NT2/D1 (cell line): ENCODE results near the gene KIF23.

Experiments
- YY1 ChIP-seq: IDR thresholded peaks from 2 replicates; pipeline ENCODE4 v1.6.1; 2011; ENCODE audit not compliant: insufficient read length, insufficient read depth
- ZNF274 ChIP-seq: IDR thresholded peaks from 2 replicates; pipeline ENCODE4 v1.6.1; 2011; ENCODE audit warnings: mild to moderate bottlenecking, low read depth, low read length

DNA sequence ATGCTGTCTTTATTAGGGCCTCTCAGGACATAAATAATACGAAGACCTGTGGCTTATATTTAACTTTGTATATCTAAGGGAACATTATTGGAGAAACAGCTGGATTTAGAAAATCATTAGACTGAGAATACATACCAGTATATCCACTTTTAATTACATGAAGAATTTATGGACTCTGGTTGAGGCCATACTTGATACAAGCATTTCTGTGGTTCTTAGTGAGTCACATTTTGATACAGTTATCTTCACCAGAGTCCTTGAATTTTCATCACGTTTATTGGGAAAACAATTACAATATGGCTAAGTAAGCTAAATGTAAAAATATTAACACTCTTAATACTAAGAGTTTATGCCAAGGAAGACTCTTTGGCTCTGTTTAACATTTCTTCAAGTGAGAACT lies 9.9 kb downstream of the KIF23 start:
- TF ChIP-seq YY1: no peak
- TF ChIP-seq ZNF274: no peak
